ENCODE data around the gene NCL.
"Not testable (repeated sequence)": the region's sequence is repeated elsewhere in the genome, so short reads cannot be mapped to it uniquely, and the experiment has no call there.

NCL gene

GRCh38 chr2:231405601-231406367 lies 58.5 kb downstream of the NCL start:
- DNase-seq (ENCODE audit: low read depth, low spot score): not testable (repeated sequence)

- not testable (repeated sequence) for DNase-seq (ENCODE audit: low read depth, low spot score)
Observed at GRCh38 chr2:231404183-231404578, 60.1 kb downstream of the NCL start.

Measured in activated CD4-positive, CD25-positive, alpha-beta regulatory T cell treated with anti-CD3 and anti-CD28 coated beads, Interleukin-2, amount 50 U/mL, for 16 hours (primary cell).